Ovary (tissue), 9 donors: Measurements from ENCODE around the gene SLC24A4. TPM values are rescaled to one million over a fixed set of nuclear protein-coding genes. Genes with fewer than 3 reads are reported as not detected.

Source experiments
- DNase-seq, 5 donors: peaks; one replicate each; pipeline ENCODE4 v3.0.0-alpha.2; 2019 to 2020
- H3K27ac ChIP-seq, 2 donors: fragments of 200-600 bp; one replicate each; pipeline versions ENCODE4 v1.5.1 to v1.8.0; 2019 to 2022
- H3K27me3 ChIP-seq: fragments of 200-600 bp; one replicate; pipeline ENCODE4 v1.8.0; 2022
- H3K36me3 ChIP-seq: fragments of 200-600 bp; sonication (generic); one replicate; pipeline ENCODE4 v1.5.1; 2019
- H3K4me1 ChIP-seq: one replicate; pipeline ENCODE4 v1.8.1; 2013; ENCODE audit warnings: mild to moderate bottlenecking, moderate library complexity; ENCODE audit not compliant: insufficient read depth
- H3K4me3 ChIP-seq: fragments of 200-600 bp; sonication (generic); one replicate; pipeline ENCODE4 v1.5.1; 2017
- H3K9me3 ChIP-seq, 2 donors: fragments of 200-600 bp in 1 of 2; sonication (generic) in 1 of 2; one replicate each; pipeline versions ENCODE4 v1.5.1 to v1.8.1; 2013 to 2019; ENCODE audit warnings: mild to moderate bottlenecking in 1 of 2, moderate library complexity in 1 of 2
- EP300 ChIP-seq: sonication (generic); formaldehyde crosslinking; IDR thresholded peaks from one replicate; pipeline ENCODE4 v1.6.1; 2017; ENCODE audit warnings: antibody characterized with exemption
- POLR2A ChIP-seq: fragments of 450-650 bp; IDR thresholded peaks from one replicate; pipeline ENCODE4 v1.6.1; 2017; ENCODE audit warnings: antibody characterized with exemption, mild to moderate bottlenecking, moderate library complexity
- WGBS, 3 donors: extraction: QIAGEN DNeasy Blood & Tissue Kit in 1 of 3; methylation state at CpG; one replicate each; pipeline versions ENCODE4 v1.1.5 to v1.1.7; 2013 to 2017; 5-methylcytosine and 5-hydroxymethylcytosine counted together
- intact Hi-C, 4 donors: fragments of 100-400 bp; cut with DNase I; formaldehyde crosslinking; loops; one replicate each; pipeline versions ENCODE4 v1.11.0 to v1.15.1; 2022 to 2023
- polyA plus RNA-seq, 2 donors: library from polyadenylated mRNA; stranded (reverse); fragments of 200-250 nt in 1 of 2; fragments of 350-450 nt in 1 of 2; fragmentation: Illumina TruSeq in 1 of 2; extraction: RNeasy Lipid Tissue Mini Kit (QIAGEN cat#74804) in 1 of 2; gene quantifications; one replicate each; pipeline ENCODE4 v1.2.3, GENCODE V29; 2013 to 2014
- total RNA-seq, 7 donors: library from RNA; depleted of rRNA in 2 of 7; stranded (reverse); fragments of >200 nt in 2 of 7; fragmentation: NEBNext Ultra II Directional in 3 of 7; extraction: Animal tissue kit (Norgen Biotek cat#: 25700) in 3 of 7; gene quantifications; one replicate each; pipeline versions ENCODE4 v1.1.0 to v1.2.4, GENCODE V29; 2016 to 2023
- TF ChIP-seq, protein P1 (sequence below), 3 donors: fragments of 450-650 bp in 2 of 3; fragments of 200-600 bp in 1 of 3; IDR thresholded peaks; one replicate each; pipeline versions ENCODE4 v1.5.1 to v1.8.0; 2016 to 2022; ENCODE audit warnings: antibody characterized with exemption in 3 of 3, mild to moderate bottlenecking in 1 of 3
- donor health status: DM: no; HTN: no; CAD: no; lungs with moderate emphysema.
- donor health status: DM: no; HTN: no; CAD: no.
- donor health status: Bipolar disorder and iron deficiency.
- donor health status: DM: yes; HTN: yes; CAD: no.
- donor health status: DM: no; HTN: no; CAD: no.
- donor health status: DM: yes; HTN: yes; CAD: no.

The SLC24A4 gene
- total and polyA plus RNA-seq, 9 donors = 0.10 to 0.98 (median 0.24) TPM

DNA sequence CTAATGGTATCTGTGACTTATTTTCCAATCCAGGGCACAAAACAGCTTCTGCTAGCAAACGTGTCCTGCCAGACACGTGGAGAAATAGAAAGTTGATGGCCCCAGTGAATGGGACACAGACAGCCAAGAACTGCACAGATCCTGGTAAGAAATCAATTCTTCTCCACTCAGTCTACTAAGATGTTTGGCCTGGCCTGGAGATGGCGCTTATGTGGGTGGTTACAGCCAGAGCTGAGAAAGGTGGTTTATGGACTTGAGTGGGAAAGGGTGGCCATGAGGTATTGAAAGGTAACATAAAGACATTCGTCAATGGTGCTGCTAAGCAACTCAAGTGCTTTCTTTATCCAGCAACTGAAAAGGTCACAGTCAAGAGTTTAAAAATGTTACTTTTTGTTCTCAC is 2.9 kb downstream of the SLC24A4 start:
- Histone ChIP-seq H3K27ac (no peak overlapping the region), H3K27me3 (no peaks in the 10 kb centered on the region), H3K4me1 (no peaks in the 10 kb centered on the region), H3K36me3 (no peaks in the 10 kb centered on the region), H3K4me3 (no peak overlapping the region), H3K9me3 (no peaks in the 10 kb centered on the region)
- WGBS, 3 donors = 60 to 67% (median 62%) methylated on average over 4 of the region's 4 CpGs
- no peak for TF ChIP-seq POLR2A
- TF ChIP-seq EP300 = no peak
- TF ChIP-seq, protein P1, sequence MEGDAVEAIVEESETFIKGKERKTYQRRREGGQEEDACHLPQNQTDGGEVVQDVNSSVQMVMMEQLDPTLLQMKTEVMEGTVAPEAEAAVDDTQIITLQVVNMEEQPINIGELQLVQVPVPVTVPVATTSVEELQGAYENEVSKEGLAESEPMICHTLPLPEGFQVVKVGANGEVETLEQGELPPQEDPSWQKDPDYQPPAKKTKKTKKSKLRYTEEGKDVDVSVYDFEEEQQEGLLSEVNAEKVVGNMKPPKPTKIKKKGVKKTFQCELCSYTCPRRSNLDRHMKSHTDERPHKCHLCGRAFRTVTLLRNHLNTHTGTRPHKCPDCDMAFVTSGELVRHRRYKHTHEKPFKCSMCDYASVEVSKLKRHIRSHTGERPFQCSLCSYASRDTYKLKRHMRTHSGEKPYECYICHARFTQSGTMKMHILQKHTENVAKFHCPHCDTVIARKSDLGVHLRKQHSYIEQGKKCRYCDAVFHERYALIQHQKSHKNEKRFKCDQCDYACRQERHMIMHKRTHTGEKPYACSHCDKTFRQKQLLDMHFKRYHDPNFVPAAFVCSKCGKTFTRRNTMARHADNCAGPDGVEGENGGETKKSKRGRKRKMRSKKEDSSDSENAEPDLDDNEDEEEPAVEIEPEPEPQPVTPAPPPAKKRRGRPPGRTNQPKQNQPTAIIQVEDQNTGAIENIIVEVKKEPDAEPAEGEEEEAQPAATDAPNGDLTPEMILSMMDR (IDR thresholded peaks at IDR 0.05) = no peak
- intact Hi-C loops = loop anchor here in 1 of 4 donors (10.0 kb wide), 1 partner anchor 349 kb away; no protein-coding TSS in a partner anchor
- DNase-seq = no peak

DNA sequence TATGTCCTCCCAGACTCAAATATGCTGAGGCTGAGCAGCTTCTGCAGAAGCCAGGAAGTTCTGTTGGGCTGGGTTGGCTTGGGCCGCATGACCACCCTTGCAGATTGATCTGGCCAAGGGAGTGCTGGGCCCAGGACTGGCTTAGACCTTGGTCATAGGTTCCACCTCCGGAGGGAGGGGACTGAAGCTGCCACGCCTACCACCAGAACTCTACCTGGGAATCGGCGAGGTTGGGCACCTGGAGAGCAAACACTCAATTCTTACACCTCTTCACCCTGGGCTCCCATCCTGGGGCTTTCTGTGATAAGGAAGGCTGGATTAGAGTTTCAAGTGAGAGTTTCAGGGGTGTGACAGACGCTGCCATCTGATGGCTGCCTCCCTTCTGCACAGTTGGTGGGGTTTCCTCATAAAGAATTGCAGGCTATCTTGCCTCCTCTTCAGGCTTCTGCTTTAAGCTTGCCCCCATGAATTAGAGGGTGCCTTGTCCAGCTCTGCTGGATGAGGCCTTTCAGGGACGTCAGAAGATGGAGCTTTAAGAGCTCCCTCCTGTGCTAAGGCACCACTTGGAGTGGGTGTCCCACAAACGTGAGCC is 5.8 kb downstream of the SLC24A4 start:
- no peaks in the 10 kb centered on the region for H3K36me3 ChIP-seq
- intact Hi-C loops = loop anchor here in 1 of 4 donors (10.0 kb wide), 1 partner anchor 346 kb away; no protein-coding TSS in a partner anchor
- WGBS, 3 donors = 75 to 81% (median 78%) methylated on average over 8 of the region's 8 CpGs
- TF ChIP-seq POLR2A (no peak), EP300 (no peak)
- TF ChIP-seq, protein P1 (IDR thresholded peaks at IDR 0.05) = no peak
- no peak for DNase-seq
- H3K4me3 ChIP-seq = no peak overlapping the region
- H3K27me3 ChIP-seq = no peaks in the 10 kb centered on the region
- H3K4me1 ChIP-seq = no peaks in the 10 kb centered on the region
- H3K27ac ChIP-seq = no peak overlapping the region
- H3K9me3 ChIP-seq = no peaks in the 10 kb centered on the region

DNA sequence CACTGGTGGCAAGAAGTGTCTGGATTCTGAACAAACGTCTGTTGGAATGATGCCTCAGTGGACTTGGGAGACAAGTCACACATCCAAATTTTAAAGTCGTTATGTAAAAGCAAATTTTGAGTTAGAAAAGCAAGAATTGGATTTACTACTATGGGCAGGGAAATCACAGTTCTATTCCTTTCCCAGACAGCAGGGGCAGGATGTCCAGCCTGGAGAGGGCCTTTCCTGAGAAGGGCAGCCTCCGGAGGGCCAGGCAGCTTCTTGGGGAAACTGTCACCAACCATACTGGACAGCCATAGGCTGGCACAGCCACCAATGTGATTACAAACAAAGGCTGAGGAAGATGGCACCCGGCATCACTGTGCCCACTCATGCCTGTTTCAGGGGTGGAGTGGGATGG is 11.1 kb downstream of the SLC24A4 start:
- Histone ChIP-seq H3K27me3 (no peaks in the 10 kb centered on the region), H3K4me1 (no peaks in the 10 kb centered on the region), H3K36me3 (no peaks in the 10 kb centered on the region), H3K4me3 (no peak overlapping the region), H3K9me3 (no peaks in the 10 kb centered on the region), H3K27ac (no peak overlapping the region)
- WGBS, 3 donors = 71 to 82% (median 75%) methylated on average over 4 of the region's 4 CpGs
- DNase-seq = no peak
- TF ChIP-seq EP300 = no peak
- TF ChIP-seq POLR2A = no peak
- TF ChIP-seq, protein P1 (IDR thresholded peaks at IDR 0.05) = no peak
- intact Hi-C loops = no loop called here

DNA sequence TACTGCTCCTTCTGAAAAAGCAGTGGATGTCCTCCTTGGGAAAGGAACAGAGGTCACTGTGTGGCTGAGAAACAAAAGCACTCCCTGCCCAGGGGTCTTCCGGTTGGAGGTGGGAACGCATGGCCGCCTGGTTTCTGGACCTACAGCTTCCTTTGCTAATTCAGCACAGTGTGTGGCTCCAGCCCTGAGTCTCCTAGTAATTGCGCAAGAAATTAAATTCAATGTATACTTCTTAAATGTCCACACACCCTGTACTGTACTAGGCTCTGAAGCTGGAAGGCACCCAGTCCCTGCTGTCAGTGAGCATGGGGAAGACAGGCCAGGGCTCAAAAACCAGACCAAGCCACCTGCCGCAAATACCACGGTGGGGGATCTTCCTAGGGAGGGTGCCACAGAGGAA is 13.4 kb downstream of the SLC24A4 start:
- no peaks in the 10 kb centered on the region for H3K36me3 ChIP-seq
- no peaks in the 10 kb centered on the region for H3K27me3 ChIP-seq
- no peak for DNase-seq
- TF ChIP-seq POLR2A (no peak), EP300 (no peak)
- TF ChIP-seq, protein P1 (IDR thresholded peaks at IDR 0.05) = no peak
- intact Hi-C loops = no loop called here
- no peaks in the 10 kb centered on the region for H3K9me3 ChIP-seq
- WGBS, 3 donors = 85 to 87% (median 86%) methylated on average over 6 of the region's 6 CpGs
- H3K27ac ChIP-seq = no peak overlapping the region
- H3K4me3 ChIP-seq = no peak overlapping the region
- H3K4me1 ChIP-seq = no peaks in the 10 kb centered on the region
